Endometrial microvascular endothelial cells (primary cell): ENCODE measurements around the gene IRF2BPL. TPM values are rescaled to one million over a fixed set of nuclear protein-coding genes. Genes with fewer than 3 reads are reported as not detected.

Experiments used
- in situ Hi-C: cut with HindIII; loops from 2 replicates; pipeline ENCODE4 v1.10.0; 2017; ENCODE audit warnings: low sequenced_read_pairs, low pct_unique_long_range_greater_than_20kb; ENCODE audit errors: inconsistent ontology term
- total RNA-seq: library from RNA; depleted of rRNA; stranded (reverse); fragments of >200 nt; gene quantifications from one replicate; pipeline ENCODE4 v1.2.3, GENCODE V29; 2015; ENCODE audit errors: inconsistent ontology term

Gene IRF2BPL
- total RNA-seq: 21.6 TPM

- in situ Hi-C loops: no loop called here
Measured at GRCh38 chr14:77028384-77029231, at the start of gene IRF2BPL. IRF2BPL (minus strand) TSS chr14:77028708; CDS start chr14:77027792, 916 bp downstream.

GRCh38 chr14:77077040-77077439 is 48.5 kb upstream of the IRF2BPL start:
- in situ Hi-C loops: loop anchor here (25.0 kb wide), 1 partner anchor 190 kb away; no protein-coding TSS in a partner anchor

DNA sequence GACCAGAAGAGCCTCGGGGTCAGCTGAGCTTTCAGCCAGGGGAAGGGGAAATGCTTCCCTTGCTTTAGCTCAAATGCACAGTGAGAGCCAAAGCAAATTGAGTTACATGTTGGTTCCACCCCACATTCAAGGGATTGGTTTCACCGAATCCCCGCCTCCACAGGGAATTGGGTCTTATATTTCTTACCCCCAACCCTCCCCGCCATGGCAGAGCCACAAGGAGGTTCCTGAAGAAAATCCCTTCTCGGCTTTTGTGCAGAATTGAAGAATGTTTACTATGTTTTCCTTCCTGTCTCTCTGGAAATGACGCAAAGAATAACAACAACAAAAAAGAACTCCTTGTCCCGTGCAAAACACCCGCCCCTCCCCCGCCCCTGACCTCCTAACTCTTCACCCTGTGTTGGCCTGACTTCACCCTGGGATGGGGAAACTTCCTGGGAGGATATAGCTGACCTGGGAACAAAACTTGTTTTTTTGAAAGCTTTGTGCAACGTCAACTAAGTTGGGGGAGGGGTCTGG is 47.7 kb upstream of the IRF2BPL start:
- in situ Hi-C loops: loop anchor here (25.0 kb wide), 1 partner anchor 189 kb away; no protein-coding TSS in a partner anchor

GRCh38 chr14:77074969-77075368 is 46.5 kb upstream of the IRF2BPL start:
- in situ Hi-C loops: loop anchor here (25.0 kb wide), 1 partner anchor 188 kb away; no protein-coding TSS in a partner anchor

DNA sequence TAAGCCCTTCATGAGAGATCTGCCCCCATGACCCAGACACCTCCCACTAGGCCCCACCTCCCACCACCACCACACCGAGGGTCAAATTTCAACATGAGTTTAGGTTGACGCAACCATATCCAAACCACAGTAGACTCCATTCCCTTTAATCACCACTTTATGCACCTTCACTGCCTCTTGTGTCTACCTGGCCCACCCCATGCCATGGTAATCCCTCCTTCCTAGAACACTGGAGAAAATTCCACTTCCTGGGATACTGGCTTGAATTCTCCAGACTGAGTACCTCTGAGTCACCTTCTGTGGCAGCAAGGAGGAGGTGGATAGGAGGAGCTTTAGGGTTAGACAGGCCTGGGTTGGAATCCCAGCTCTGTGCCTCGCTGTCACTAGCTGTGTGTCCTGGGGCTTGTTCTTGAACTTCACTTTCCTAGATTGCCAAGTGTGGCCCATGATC is 43.5 kb upstream of the IRF2BPL start:
- in situ Hi-C loops: no loop called here

- in situ Hi-C loops: no loop called here
Measured at GRCh38 chr14:77069551-77069950, 41.0 kb upstream of the IRF2BPL start.

DNA sequence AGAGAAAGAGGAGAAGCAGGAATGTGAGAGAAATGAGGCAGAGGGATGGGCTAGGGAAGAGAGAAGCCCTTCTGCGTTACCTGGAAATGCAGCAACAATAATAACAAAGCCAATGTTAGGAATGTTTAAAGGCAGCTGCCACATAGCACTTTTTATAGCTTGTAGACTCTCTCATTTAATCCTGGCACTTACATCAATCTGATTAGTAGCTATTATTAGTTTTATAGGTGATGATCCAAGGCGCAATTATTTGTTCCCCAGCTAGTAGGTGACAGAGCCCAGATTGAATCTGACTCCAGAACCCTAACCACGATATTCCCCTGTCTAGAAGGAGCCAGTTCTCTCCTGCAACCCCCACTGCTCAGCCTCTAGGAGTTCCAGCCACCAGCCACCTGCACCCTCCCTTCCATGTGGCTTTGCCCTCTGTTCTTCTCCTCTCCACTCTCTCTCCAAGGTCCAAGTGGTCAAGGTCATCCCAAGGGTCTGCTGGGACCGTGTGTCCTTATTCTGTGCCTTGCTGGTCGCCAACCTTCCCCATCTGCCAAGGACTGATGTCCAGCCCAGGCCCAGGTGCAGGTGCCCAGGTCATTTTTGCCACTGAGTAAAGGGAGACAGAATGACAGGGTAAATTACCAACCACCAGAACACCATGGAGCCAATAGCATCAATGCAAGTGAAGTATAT is 40.2 kb upstream of the IRF2BPL start:
- in situ Hi-C loops: no loop called here

GRCh38 chr14:77067632-77068516 is 39.4 kb upstream of the IRF2BPL start:
- in situ Hi-C loops: no loop called here

- in situ Hi-C loops: no loop called here
Measured at GRCh38 chr14:77066578-77067172, 38.2 kb upstream of the IRF2BPL start.

DNA sequence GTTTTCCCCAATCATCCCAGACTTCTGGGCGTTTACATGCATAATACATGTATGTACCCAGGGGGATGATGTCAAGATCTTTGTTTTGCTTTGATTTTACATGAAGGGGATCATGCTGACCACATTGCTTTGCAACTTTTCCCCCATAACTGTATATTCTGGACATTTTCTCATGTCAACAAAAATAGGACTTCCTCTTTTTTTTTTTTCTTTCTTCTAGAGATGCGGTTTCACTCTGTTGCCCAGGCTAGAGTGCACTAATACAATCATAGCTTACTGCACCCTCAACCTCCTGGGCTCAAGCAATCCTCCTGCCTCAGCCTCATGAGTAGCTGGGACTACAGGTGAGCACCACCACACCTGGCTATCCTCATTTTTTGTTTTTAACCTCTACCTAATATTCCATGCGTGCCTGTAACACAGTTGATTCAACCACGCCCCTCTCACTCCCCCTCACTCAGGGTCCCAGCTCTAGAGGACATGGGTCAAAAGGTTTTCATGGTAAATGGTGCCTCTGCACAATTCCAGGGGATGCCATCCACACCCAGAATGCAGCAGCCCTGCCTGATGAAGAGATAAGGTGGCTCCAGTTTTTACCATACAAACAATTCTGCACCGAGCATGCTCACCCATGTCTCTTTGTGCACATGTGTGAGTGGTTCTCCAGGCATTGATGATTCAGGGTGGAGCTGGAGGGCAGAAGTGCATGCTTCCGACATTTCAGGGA is 37.5 kb upstream of the IRF2BPL start:
- in situ Hi-C loops: no loop called here

DNA sequence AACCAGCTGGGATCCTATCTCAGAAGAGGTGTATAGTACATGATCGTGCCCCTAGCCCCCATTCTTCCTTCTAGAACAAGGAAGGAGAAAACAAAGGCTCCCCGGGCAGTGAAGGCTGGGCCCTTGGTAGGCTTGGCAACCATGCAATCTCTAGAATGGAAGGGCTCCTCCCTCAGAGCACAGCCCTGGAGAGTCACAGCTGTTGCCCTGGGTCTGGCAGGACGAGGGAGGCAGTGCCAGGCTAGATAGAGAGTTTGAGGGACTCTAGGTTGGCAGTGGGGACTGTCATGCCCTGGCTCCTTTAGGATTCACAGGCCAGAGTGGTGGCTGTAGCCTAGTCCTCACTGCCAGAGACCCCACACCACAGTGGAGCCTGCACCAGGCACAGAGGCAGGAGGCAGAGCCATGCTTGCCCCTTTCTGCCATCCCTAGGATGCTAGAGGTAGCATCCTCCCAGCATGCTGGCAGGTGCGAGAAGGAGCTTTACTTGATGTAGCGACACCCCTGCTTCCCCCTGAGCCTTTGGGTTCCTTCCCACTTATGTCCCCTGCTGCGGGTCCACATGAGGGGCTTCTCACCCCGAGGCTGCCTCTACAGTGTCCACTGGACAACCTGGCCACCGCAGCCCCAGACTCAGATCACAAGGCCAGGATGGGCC is 36.1 kb upstream of the IRF2BPL start:
- in situ Hi-C loops: no loop called here

- in situ Hi-C loops: no loop called here
Measured at GRCh38 chr14:77063571-77064171, 35.2 kb upstream of the IRF2BPL start.

DNA sequence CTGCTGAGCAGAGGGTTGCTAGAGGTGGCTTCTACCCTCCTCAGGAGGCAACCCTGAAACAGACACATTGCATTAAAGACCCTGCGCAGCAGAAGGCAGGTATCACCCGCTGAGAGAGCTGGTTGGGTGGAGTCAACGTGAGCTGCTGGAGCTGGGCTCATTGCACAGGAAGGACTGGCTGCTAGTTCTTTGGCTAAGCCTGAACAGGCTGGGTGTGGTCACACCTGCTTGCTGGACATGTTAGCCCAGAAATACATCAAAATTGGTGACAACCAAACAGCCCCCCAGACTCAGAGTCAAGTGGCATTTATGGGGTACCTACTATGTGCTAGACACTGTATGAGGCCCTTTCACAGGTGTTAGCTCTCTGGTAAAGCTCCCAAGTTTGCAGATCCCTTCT is 33.8 kb upstream of the IRF2BPL start:
- in situ Hi-C loops: no loop called here

- in situ Hi-C loops: no loop called here
Measured at GRCh38 chr14:77061630-77062257, 33.2 kb upstream of the IRF2BPL start.

- in situ Hi-C loops: no loop called here
Measured at GRCh38 chr14:77059276-77059915, 30.9 kb upstream of the IRF2BPL start.

GRCh38 chr14:77058785-77059184 is 30.3 kb upstream of the IRF2BPL start:
- in situ Hi-C loops: no loop called here
